ENCODE data around the gene TMC8. TPM values are rescaled to one million over a fixed set of nuclear protein-coding genes. Genes with fewer than 3 reads are reported as not detected.

Gene TMC8
- total RNA-seq, 1 donor from 2014 or later, result 1.2 TPM

DNA sequence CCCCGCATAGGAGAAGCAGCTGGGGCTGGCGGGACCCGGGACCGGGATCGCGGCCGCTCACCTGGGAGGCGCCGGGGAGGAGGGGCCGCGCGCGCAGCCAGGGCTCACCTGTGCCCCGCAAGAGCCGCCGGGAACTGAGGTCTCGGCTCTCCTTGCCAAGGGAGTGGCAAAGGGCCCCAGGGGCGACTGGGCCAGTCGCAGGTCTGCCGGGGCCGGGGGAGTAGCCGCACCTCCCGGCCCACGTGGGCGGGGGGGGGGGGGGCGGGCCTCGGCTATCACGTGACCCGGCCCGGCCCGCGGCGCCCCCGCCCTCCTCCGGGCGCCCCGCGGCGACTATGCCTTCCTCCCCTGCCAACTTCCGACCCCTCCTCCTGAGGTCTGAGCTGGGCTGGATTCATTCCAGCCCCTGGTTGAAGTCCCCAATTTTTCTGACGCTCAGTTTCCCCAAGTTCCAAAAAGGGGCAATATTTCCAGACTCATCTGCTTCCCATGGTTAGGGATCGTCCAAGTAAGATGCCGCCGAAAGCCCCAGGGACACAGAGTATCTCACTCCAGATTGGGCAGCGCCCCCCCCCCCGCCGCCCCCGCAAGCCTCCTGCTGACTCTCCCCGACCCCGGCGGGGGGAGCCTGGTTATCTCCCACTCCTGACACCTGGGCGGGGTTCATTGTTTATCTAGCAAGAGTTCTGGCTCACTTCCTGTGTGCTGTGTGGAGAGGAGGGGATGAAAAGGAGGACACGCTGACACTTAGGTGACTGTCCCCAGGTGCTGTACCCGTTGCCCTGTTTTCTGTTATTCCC, 1.8 kb upstream of the TMC8 start, which contains the start of gene TMC6:
TMC6 (minus strand) TSS at position 205 of the 800 bp plus-strand sequence. CDS start 1,923 bp downstream, outside the sequence.
- Mint-ChIP-seq H3K4me1 (peaks cover 27% of the 10 kb centered on the region), H3K27ac (peak within 1 kb of the TSS; percentile 94), H3K9me3 (no peaks in the 10 kb centered on the region), H3K36me3 (no peaks in the 10 kb centered on the region), H3K27me3 (ENCODE audit: low read depth) (peaks cover 7% of the 10 kb centered on the region), H3K4me3 (peak within 1 kb of the TSS; percentile 89)
- TF ChIP-seq, protein P1, sequence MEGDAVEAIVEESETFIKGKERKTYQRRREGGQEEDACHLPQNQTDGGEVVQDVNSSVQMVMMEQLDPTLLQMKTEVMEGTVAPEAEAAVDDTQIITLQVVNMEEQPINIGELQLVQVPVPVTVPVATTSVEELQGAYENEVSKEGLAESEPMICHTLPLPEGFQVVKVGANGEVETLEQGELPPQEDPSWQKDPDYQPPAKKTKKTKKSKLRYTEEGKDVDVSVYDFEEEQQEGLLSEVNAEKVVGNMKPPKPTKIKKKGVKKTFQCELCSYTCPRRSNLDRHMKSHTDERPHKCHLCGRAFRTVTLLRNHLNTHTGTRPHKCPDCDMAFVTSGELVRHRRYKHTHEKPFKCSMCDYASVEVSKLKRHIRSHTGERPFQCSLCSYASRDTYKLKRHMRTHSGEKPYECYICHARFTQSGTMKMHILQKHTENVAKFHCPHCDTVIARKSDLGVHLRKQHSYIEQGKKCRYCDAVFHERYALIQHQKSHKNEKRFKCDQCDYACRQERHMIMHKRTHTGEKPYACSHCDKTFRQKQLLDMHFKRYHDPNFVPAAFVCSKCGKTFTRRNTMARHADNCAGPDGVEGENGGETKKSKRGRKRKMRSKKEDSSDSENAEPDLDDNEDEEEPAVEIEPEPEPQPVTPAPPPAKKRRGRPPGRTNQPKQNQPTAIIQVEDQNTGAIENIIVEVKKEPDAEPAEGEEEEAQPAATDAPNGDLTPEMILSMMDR (IDR thresholded peaks at IDR 0.05; ENCODE audit: unreplicated experiment), result no peak
- DNase-seq (ENCODE audit: low spot score in 2 of 2, unreplicated experiment in 2 of 2), result peak in 1 of 2 experiments; percentile 70

DNA sequence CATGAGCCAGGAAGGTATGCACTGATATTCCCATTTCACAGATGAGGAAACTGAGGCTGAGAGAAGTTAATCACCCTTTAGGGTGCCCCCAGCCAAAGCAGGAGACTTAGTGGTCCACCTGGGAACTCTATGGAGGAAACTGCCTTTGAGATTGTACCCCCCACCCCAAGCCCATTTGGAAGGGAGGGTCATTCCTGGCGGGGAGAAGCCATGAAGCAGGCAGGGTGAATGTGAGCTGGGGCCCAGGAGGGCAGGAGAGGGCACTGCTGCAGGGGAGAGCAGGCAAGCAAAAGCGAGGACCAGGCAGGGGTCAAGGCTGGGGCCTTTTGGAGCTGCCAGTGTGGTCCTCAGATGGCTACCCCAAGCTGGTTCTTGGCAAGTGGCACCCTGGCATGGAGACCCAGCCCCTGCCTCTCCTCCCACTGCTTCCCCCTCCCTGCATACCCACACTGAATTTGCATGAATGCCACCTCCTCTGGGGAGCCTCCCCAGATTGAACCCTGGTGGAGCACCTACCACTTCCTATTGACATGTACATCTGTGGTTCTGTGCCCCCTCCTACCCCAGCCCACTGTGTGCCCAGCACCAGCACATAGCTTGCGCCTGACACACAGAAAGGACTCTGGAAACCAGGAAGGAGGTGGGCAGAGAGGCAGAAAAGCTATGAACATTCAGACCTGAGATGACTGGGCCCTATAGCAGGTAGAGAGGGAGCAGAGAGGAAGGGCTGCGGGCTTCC, 1.1 kb upstream of the TMC8 start:
- H3K27ac Mint-ChIP-seq, result peak overlapping the region; percentile 94
- H3K4me3 Mint-ChIP-seq, result peak overlapping the region; percentile 89
- TF ChIP-seq, protein P1 (IDR thresholded peaks at IDR 0.05; ENCODE audit: unreplicated experiment), result no peak
- H3K9me3 Mint-ChIP-seq, result no peaks in the 10 kb centered on the region
- DNase-seq (ENCODE audit: low spot score in 2 of 2, unreplicated experiment in 2 of 2), result no peak
- peaks cover 27% of the 10 kb centered on the region for H3K4me1 Mint-ChIP-seq
- no peaks in the 10 kb centered on the region for H3K36me3 Mint-ChIP-seq
- H3K27me3 Mint-ChIP-seq (ENCODE audit: low read depth), result peaks cover 7% of the 10 kb centered on the region

DNA sequence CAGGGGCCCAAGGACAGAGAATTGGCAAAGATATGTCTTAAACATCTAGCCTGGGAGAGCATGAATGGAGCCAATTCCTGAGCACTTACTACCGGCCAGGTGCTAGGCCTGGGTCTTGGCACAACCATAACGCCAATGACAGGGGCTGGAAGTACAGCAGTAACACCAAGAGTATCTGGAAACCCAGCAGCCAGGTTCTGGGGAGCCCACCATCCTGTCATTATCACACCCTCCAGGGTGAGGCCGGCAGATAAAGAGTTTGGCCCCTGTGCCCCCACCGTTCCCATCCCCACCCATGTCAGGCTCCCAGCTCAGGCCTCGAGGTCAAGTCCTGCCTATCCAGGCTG, 508 bp upstream of the TMC8 start:
- Mint-ChIP-seq H3K4me3 (peak overlapping the region; percentile 52), H3K9me3 (no peaks in the 10 kb centered on the region), H3K36me3 (no peaks in the 10 kb centered on the region), H3K27me3 (ENCODE audit: low read depth) (peaks cover 7% of the 10 kb centered on the region), H3K4me1 (peaks cover 27% of the 10 kb centered on the region), H3K27ac (no peak overlapping the region)
- TF ChIP-seq, protein P1 (IDR thresholded peaks at IDR 0.05; ENCODE audit: unreplicated experiment), result no peak
- no peak for DNase-seq (ENCODE audit: low spot score in 2 of 2, unreplicated experiment in 2 of 2)

- TF ChIP-seq, protein P1 (IDR thresholded peaks at IDR 0.05; ENCODE audit: unreplicated experiment), result no peak
Measured at GRCh38 chr17:78131172-78132083, 857 bp downstream of the TMC8 start.

GRCh38 chr17:78132084-78132676, 1.6 kb downstream of the TMC8 start:
- TF ChIP-seq, protein P1 (IDR thresholded peaks at IDR 0.05; ENCODE audit: unreplicated experiment), result no peak
- H3K4me1 Mint-ChIP-seq, result peaks cover 20% of the 10 kb centered on the region
- H3K9me3 Mint-ChIP-seq, result no peaks in the 10 kb centered on the region
- H3K4me3 Mint-ChIP-seq, result peak overlapping the region; percentile 56
- no peak for DNase-seq (ENCODE audit: low spot score in 2 of 2, unreplicated experiment in 2 of 2)
- no peak overlapping the region for H3K27ac Mint-ChIP-seq
- peaks cover 7% of the 10 kb centered on the region for H3K27me3 Mint-ChIP-seq (ENCODE audit: low read depth)
- no peaks in the 10 kb centered on the region for H3K36me3 Mint-ChIP-seq

More at GRCh38 chr17:78131172-78132083, 857 bp downstream of the TMC8 start:
- peak overlapping the region; percentile 34 for H3K4me3 Mint-ChIP-seq
- peaks cover 7% of the 10 kb centered on the region for H3K27me3 Mint-ChIP-seq (ENCODE audit: low read depth)
- peaks cover 23% of the 10 kb centered on the region for H3K4me1 Mint-ChIP-seq
- no peak overlapping the region for H3K27ac Mint-ChIP-seq
- no peaks in the 10 kb centered on the region for H3K36me3 Mint-ChIP-seq
- no peaks in the 10 kb centered on the region for H3K9me3 Mint-ChIP-seq
- DNase-seq (ENCODE audit: low spot score in 2 of 2, unreplicated experiment in 2 of 2), result no peak
